ENCODE data around the gene RIN3. TPM values are rescaled to one million over a fixed set of nuclear protein-coding genes. Genes with fewer than 3 reads are reported as not detected.

RIN3 gene
- total RNA-seq, 4 donors from 2014 or later = 6.2 to 29.8 (median 12.2) TPM

DNA sequence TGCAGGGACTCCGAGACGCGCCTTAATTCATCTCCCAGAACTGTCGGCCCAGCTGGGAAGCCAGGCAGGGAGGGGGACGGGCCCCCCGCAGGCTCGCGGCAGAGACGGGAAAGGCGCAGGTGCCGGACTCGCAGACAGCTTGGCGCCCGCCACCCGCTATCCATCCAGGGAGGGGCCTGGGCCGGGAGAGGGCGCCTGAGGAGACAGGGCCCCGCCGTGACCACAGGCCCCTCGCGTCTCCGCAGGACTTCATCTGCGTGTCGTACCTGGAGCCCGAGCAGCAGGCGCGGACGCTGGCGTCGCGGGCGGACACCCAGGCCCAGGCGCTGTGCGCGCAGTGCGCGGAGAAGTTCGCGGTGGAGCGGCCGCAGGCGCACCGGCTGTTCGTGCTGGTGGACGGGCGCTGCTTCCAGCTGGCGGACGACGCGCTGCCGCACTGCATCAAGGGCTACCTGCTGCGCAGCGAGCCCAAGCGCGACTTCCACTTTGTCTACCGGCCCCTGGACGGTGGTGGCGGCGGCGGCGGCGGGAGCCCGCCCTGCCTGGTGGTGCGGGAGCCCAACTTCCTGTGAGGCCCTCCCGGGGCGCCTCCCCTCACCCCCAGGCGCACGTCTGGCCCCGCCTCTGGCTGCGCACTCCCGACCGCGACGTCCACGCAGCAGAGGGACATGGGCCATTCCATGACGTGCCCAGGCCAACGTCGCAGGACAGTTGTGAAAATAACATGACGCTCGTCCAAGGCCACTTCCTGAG lies 174.3 kb downstream of the RIN3 start:
- intact Hi-C loops (cut with DNase I; ENCODE audit: low total_unique reads) = no loop called here
- TF ChIP-seq CTCF (IDR thresholded peaks at IDR 0.05) (no peak), POLR2A (IDR thresholded peaks at IDR 0.05) (no peak)
- Histone ChIP-seq H3K36me3 (no peaks in the 10 kb centered on the region), H3K27ac (no peak overlapping the region), H3K9me3 (no peaks in the 10 kb centered on the region), H3K27me3 (no peaks in the 10 kb centered on the region), H3K4me3 (peak overlapping the region; percentile 11 to 25), H3K4me1 (peaks cover 0 to 11% of the 10 kb centered on the region in 2 donors)
- DNase-seq = no peak

GRCh38 chr14:92688434-92689375 lies 175.1 kb downstream of the RIN3 start:
- H3K27me3 ChIP-seq = no peaks in the 10 kb centered on the region
- H3K27ac ChIP-seq = no peak overlapping the region
- no peak for DNase-seq
- no peak for TF ChIP-seq POLR2A (IDR thresholded peaks at IDR 0.05)
- no peak for TF ChIP-seq CTCF (IDR thresholded peaks at IDR 0.05)
- peaks cover 0 to 11% of the 10 kb centered on the region in 2 donors for H3K4me1 ChIP-seq
- H3K4me3 ChIP-seq = no peak overlapping the region
- intact Hi-C loops (cut with DNase I; ENCODE audit: low total_unique reads) = no loop called here
- H3K9me3 ChIP-seq = no peaks in the 10 kb centered on the region
- no peaks in the 10 kb centered on the region for H3K36me3 ChIP-seq

DNA sequence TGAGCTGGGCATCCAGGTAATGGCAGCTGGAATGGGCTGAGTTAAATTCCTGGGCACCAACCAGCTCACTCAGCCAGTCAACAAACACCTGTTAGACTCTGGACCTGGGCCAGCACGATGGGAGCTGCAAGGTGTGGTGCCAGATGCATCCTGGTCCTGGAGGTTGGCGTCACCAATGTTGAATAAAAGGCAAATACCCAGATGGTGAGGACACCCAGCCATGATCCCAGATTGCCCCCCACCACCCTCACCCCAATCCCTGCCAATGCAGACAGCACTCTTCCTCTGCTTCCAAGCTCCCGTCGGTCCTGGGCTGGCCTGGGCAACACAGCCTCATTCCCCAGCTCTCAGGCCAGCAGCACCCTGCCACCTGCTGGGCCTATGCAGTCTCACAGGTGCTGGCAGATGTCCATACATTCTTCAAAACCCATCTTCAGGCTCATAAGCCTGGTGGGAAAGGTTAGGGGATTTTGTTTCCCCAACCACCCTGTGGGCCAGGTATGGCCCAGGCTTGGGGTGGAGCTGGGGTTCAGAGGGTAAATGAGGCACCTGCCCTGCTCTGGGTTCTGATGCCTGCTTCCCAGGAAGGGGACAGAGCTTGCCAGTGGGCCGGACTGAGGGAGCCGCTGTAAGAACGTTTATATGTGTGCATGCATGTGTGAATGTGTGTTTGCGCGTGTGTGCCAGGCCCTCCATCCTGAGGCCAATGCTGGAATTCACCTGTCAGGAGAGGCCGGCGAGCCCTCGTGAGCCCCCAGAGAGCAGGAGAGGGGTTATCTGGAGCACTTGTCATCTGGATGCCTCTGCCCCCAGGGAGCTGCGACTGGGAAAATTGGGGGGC lies 176.8 kb downstream of the RIN3 start:
- TF ChIP-seq POLR2A (IDR thresholded peaks at IDR 0.05) (no peak), CTCF (IDR thresholded peaks at IDR 0.05) (peak in 1 of 4 experiments; percentile 46)
- Histone ChIP-seq H3K9me3 (no peaks in the 10 kb centered on the region), H3K4me1 (peaks cover 0 to 11% of the 10 kb centered on the region in 2 donors), H3K27ac (no peak overlapping the region), H3K27me3 (no peaks in the 10 kb centered on the region), H3K36me3 (no peaks in the 10 kb centered on the region), H3K4me3 (no peak overlapping the region)
- intact Hi-C loops (cut with DNase I; ENCODE audit: low total_unique reads) = no loop called here
- peak in 1 of 2 donors; percentile 40 for DNase-seq

DNA sequence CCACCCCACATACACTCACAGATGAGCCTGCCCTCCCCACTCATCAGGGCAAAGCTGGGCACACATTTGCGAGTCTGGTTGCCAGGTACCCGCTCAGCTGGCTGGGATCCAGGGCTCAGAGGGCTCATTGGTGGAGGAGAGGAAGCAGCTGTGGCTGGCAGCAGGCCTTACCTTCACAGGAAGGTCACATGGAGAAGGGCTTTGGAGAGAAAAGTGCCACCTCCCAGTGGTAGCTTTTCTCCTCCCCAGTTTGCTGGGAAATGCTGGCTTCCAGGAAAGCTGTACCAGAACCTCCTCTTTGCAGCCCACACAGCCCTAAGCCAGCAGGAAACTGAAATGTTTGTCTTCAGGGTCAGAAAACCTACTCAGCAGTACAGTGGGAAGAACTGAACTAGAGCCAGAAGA lies 179.2 kb downstream of the RIN3 start:
- H3K4me3 ChIP-seq = no peak overlapping the region
- peak; percentile 38 to 70 for DNase-seq
- no peaks in the 10 kb centered on the region for H3K9me3 ChIP-seq
- H3K27me3 ChIP-seq = no peaks in the 10 kb centered on the region
- no peaks in the 10 kb centered on the region for H3K36me3 ChIP-seq
- H3K27ac ChIP-seq = no peak overlapping the region
- peaks cover 0 to under 1% of the 10 kb centered on the region in 2 donors for H3K4me1 ChIP-seq
- intact Hi-C loops (cut with DNase I; ENCODE audit: low total_unique reads) = no loop called here
- no peak for TF ChIP-seq POLR2A (IDR thresholded peaks at IDR 0.05)
- no peak for TF ChIP-seq CTCF (IDR thresholded peaks at IDR 0.05)
